Stimulated activated CD8-positive, alpha-beta memory T cell treated with anti-CD3 and anti-CD28 coated beads, Interleukin-4, amount 100 ng/mL, for 24 hours (primary cell): ENCODE measurements around the gene NECAP2.
"Not testable (repeated sequence)": the region's sequence is repeated elsewhere in the genome, so short reads cannot be mapped to it uniquely, and the experiment has no call there.

Experiments
- DNase-seq: peaks from one replicate; pipeline ENCODE4 v3.0.0-alpha.2; 2020; ENCODE audit warnings: low read depth

NECAP2 gene

GRCh38 chr1:16430606-16431005 lies 9.9 kb upstream of the NECAP2 start:
- DNase-seq: no peak

- DNase-seq: no peak
Observed at GRCh38 chr1:16433030-16433429, 7.5 kb upstream of the NECAP2 start.

- no peak for DNase-seq
Observed at GRCh38 chr1:16434007-16434406, 6.5 kb upstream of the NECAP2 start.

GRCh38 chr1:16434501-16434900 lies 6.0 kb upstream of the NECAP2 start:
- DNase-seq: no peak

- DNase-seq: no peak
Observed at GRCh38 chr1:16436946-16437474, 3.5 kb upstream of the NECAP2 start, which contains the start of gene SPATA21. SPATA21 (minus strand) TSS chr1:16437424; CDS start chr1:16431371, 6,053 bp downstream.

GRCh38 chr1:16438516-16438915 lies 2.0 kb upstream of the NECAP2 start:
- DNase-seq: no peak

- DNase-seq: no peak
Observed at GRCh38 chr1:16438924-16439323, 1.6 kb upstream of the NECAP2 start.

GRCh38 chr1:16440131-16440469 lies 424 bp upstream of the NECAP2 start:
- DNase-seq: no peak

- DNase-seq: no peak
Observed at GRCh38 chr1:16441282-16441665, 750 bp downstream of the NECAP2 start.

- no peak for DNase-seq
Observed at GRCh38 chr1:16442265-16442664, 1.7 kb downstream of the NECAP2 start.

GRCh38 chr1:16442941-16443340 lies 2.4 kb downstream of the NECAP2 start:
- DNase-seq: no peak

- no peak for DNase-seq
Observed at GRCh38 chr1:16443975-16444770, 3.6 kb downstream of the NECAP2 start.

GRCh38 chr1:16445052-16445451 lies 4.5 kb downstream of the NECAP2 start:
- DNase-seq: no peak

GRCh38 chr1:16446116-16446515 lies 5.6 kb downstream of the NECAP2 start:
- DNase-seq: no peak

- no peak for DNase-seq
Observed at GRCh38 chr1:16447641-16448040, 7.1 kb downstream of the NECAP2 start.

GRCh38 chr1:16449065-16449464 lies 8.5 kb downstream of the NECAP2 start:
- no peak for DNase-seq

GRCh38 chr1:16449666-16450065 lies 9.1 kb downstream of the NECAP2 start:
- no peak for DNase-seq

GRCh38 chr1:16450863-16451481 lies 10.4 kb downstream of the NECAP2 start:
- no peak for DNase-seq

GRCh38 chr1:16451841-16452528 lies 11.5 kb downstream of the NECAP2 start:
- DNase-seq: no peak

GRCh38 chr1:16454909-16455308 lies 14.4 kb downstream of the NECAP2 start:
- DNase-seq: not testable (repeated sequence)

- DNase-seq: not testable (repeated sequence)
Observed at GRCh38 chr1:16456151-16456550, 15.6 kb downstream of the NECAP2 start.

- DNase-seq: no peak
Observed at GRCh38 chr1:16458831-16459230, 18.3 kb downstream of the NECAP2 start.

GRCh38 chr1:16459352-16459925 lies 18.9 kb downstream of the NECAP2 start:
- DNase-seq: no peak
